Activated CD8-positive, alpha-beta T cell treated with anti-CD3 and anti-CD28 coated beads, Interleukin-2, amount 10 ng/mL, durations not matched to agents 7 days and 5 days (primary cell): ENCODE measurements around the gene VRTN. TPM values are rescaled to one million over a fixed set of nuclear protein-coding genes. Genes with fewer than 3 reads are reported as not detected.
A peak's percentile ranks its signal among the peaks of the same experiment; 100 is the strongest.

Experiments used
- ATAC-seq: fragments of 150-1000 bp; cut with Tn5 transposase; one replicate; pipeline ENCODE4 v1.10.0; 2021; ENCODE audit warnings: moderate library complexity
- CTCF ChIA-PET: fragments of 350-600 bp; sonication (Branson Sonifier 250); formaldehyde crosslinking; loops from one replicate; lab custom pipeline; 2021; ENCODE audit warnings: antibody characterized with exemption; lab: Charles Lee
- POLR2A ChIA-PET: fragments of 350-600 bp; sonication (Branson Sonifier 250); formaldehyde crosslinking; loops from one replicate; lab custom pipeline; 2021; ENCODE audit warnings: antibody characterized with exemption; lab: Charles Lee
- DNase-seq: peaks from one replicate; pipeline ENCODE4 v3.0.0-alpha.2; 2020
- H3K27ac Mint-ChIP-seq: one replicate; pipeline ENCODE4 v1.8.0; 2021; ENCODE audit warnings: mild to moderate bottlenecking, mixed read lengths
- H3K27me3 Mint-ChIP-seq: one replicate; pipeline ENCODE4 v1.8.0; 2021; ENCODE audit warnings: low read depth, mixed read lengths
- H3K36me3 Mint-ChIP-seq: one replicate; pipeline ENCODE4 v1.8.0; 2021; ENCODE audit warnings: low read depth, mixed read lengths
- H3K4me1 Mint-ChIP-seq: one replicate; pipeline ENCODE4 v1.8.0; 2021; ENCODE audit warnings: low read depth, mixed read lengths
- H3K4me3 Mint-ChIP-seq: one replicate; pipeline ENCODE4 v1.8.0; 2021; ENCODE audit warnings: mild to moderate bottlenecking, mixed read lengths
- H3K9me3 Mint-ChIP-seq: one replicate; pipeline ENCODE4 v1.8.0; 2022; ENCODE audit warnings: mixed read lengths; ENCODE audit not compliant: insufficient read depth
- total RNA-seq, 2 experiments: library from RNA; stranded (reverse); gene quantifications; one replicate each; pipeline ENCODE4 v1.2.3, GENCODE V29; 2021

Gene VRTN
- total RNA-seq, 2 experiments from 2014 or later = not detected

DNA sequence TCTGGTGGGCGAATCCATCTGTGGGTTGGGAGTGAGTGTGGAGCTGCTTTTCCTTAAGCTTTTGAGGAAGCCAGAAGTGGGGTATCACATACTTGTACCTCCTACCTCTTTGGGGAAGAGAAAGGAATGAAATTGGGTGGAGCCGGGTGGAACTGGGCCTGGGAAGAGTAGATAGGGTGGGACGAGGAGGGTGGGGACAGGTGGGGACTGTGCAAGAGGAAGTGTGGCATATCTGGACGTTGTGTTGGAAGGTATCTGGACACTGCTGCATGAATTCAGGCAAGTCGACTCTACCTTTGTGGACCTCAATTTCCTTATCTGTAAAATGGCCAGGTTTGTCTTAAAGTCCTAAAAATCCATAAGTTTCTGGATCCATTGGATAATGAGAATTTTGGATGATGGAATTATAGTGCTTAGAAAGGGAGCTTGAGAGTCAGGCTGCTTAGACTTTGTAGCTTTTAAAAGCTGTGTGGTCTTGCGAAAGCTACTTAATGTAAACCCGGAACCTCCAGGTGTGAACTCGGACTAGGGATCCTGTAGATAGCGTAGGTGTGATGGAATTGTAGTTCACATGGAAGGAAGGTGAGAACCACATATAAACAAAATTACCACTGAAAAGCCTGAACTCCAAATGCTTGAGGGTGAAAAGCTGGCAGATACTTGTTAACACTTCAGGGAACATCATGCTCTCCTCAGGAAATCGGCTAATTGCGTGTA is 2.1 kb downstream of the VRTN start:
- no peaks in the 10 kb centered on the region for H3K9me3 Mint-ChIP-seq
- peaks cover 14% of the 10 kb centered on the region for H3K27me3 Mint-ChIP-seq
- H3K27ac Mint-ChIP-seq = no peak overlapping the region
- H3K4me1 Mint-ChIP-seq = no peaks in the 10 kb centered on the region
- CTCF ChIA-PET = interaction anchor here (1.3 kb wide), 1 partner anchor 25 kb away, joined by 3 read pairs; no protein-coding TSS in a partner anchor
- POLR2A ChIA-PET = no interaction called here
- DNase-seq (no peak), ATAC-seq (no peak)
- no peak overlapping the region for H3K4me3 Mint-ChIP-seq
- H3K36me3 Mint-ChIP-seq = no peaks in the 10 kb centered on the region

DNA sequence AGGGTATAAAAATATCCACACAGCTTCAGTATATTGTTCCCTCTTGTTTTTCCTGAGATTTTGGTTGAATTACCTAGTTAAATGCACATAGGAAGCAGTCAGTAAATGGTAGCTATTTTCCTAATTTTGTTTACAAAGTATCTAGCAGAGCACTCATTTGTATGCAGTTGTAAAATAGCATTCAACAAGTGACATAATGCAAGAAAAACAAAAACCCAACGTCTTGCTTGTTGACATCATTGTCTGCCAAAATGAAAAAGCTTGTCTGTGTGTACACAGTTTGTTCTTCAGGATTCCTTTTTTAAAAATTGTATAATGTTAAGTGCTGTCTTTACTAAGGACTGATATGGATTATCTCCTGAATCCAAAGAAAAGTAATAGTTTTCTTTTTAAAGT is 2.7 kb downstream of the VRTN start:
- ATAC-seq (no peak), DNase-seq (no peak)
- Mint-ChIP-seq H3K27ac (no peak overlapping the region), H3K4me1 (no peaks in the 10 kb centered on the region), H3K9me3 (no peaks in the 10 kb centered on the region), H3K27me3 (peaks cover 14% of the 10 kb centered on the region), H3K4me3 (no peak overlapping the region), H3K36me3 (no peaks in the 10 kb centered on the region)
- CTCF ChIA-PET = interaction anchor here (1.3 kb wide), 1 partner anchor 25 kb away, joined by 3 read pairs; no protein-coding TSS in a partner anchor
- POLR2A ChIA-PET = no interaction called here

DNA sequence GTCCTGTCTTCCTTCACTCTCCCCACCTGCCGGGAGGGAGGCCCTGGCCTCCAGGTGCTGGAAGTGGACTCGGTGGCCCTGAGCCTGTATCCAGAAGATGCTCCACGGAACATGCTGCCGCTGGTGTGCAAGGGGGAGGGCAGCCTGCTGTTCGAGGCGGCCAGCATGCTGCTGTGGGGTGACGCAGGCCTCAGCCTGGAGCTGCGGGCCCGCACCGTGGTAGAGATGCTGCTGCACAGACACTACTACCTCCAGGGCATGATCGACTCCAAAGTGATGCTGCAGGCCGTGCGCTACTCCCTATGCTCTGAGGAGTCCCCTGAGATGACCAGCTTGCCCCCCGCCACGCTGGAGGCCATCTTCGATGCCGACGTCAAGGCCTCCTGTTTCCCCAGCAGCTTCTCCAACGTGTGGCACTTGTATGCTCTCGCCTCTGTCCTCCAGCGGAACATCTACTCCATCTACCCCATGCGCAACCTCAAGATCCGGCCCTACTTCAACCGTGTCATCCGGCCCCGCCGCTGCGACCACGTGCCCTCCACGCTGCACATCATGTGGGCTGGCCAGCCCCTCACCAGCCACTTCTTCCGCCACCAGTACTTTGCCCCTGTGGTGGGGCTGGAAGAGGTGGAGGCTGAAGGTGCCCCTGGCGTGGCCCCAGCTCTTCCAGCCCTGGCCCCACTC is 8.8 kb downstream of the VRTN start:
- H3K4me1 Mint-ChIP-seq = no peaks in the 10 kb centered on the region
- no peak for ATAC-seq
- POLR2A ChIA-PET = no interaction called here
- H3K4me3 Mint-ChIP-seq = no peak overlapping the region
- H3K9me3 Mint-ChIP-seq = no peaks in the 10 kb centered on the region
- peaks cover 2% of the 10 kb centered on the region for H3K27me3 Mint-ChIP-seq
- H3K36me3 Mint-ChIP-seq = no peaks in the 10 kb centered on the region
- no peak for DNase-seq
- CTCF ChIA-PET = no interaction called here
- no peak overlapping the region for H3K27ac Mint-ChIP-seq

DNA sequence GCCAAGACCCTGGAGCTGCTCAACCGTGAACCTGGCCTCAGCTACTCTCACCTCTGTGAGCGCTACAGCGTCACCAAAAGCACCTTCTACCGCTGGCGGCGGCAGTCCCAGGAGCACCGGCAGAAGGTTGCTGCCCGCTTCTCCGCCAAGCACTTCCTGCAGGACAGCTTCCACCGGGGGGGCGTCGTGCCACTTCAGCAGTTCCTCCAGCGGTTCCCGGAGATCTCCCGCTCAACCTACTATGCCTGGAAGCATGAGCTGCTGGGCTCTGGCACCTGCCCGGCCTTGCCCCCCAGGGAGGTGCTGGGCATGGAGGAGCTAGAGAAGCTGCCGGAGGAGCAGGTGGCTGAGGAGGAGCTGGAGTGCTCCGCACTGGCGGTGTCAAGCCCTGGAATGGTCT is 9.3 kb downstream of the VRTN start:
- Mint-ChIP-seq H3K4me1 (no peaks in the 10 kb centered on the region), H3K36me3 (no peaks in the 10 kb centered on the region), H3K4me3 (no peak overlapping the region), H3K27ac (no peak overlapping the region), H3K9me3 (no peaks in the 10 kb centered on the region), H3K27me3 (peaks cover 2% of the 10 kb centered on the region)
- DNase-seq (no peak), ATAC-seq (no peak)
- CTCF ChIA-PET = no interaction called here
- POLR2A ChIA-PET = no interaction called here

DNA sequence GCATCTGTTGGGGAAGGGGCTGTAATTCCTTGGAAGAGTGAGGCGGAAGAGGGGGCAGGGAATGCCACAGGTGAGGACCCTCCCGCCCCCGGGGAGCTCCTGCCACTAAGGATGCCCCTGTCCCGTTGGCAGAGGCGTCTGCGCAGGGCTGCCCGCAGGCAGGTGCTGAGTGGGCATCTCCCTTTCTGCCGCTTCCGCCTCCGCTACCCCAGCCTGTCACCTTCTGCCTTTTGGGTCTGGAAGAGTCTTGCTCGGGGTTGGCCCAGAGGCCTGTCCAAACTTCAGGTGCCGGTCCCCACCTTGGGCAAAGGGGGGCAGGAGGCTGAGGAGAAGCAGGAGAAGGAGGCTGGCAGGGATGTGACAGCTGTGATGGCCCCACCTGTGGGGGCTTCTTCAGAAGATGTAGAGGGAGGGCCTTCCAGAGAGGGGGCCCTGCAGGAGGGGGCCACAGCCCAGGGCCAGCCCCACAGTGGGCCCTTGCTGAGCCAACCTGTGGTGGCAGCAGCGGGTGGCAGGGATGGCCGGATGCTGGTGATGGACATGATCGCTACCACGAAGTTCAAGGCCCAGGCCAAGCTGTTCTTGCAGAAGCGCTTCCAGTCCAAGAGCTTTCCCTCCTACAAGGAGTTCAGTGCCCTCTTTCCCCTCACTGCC is 10.0 kb downstream of the VRTN start:
- H3K27ac Mint-ChIP-seq = no peak overlapping the region
- no peaks in the 10 kb centered on the region for H3K36me3 Mint-ChIP-seq

DNA sequence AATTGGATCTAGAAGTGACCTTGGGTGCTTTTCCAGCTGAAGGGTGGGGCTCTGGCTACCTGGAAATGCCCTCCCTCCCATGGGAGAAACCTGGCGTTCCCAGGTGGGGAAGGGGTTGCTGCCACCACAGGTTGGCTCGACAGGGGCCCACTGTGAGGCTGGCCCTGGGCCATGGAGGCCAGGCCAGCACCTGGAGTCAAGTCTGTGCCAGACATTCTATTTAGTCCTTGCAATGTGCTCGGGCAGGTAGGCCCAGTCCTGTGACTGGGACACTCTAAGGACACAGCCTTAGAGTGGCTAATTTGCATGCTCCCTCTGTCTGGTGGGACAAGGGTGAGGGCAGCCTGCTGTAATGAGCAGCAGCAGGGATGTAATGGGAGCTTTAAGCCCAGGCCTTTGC is 11.9 kb downstream of the VRTN start:
- no peak overlapping the region for H3K4me3 Mint-ChIP-seq
- peaks cover 7% of the 10 kb centered on the region for H3K27me3 Mint-ChIP-seq
- POLR2A ChIA-PET = no interaction called here
- H3K9me3 Mint-ChIP-seq = no peaks in the 10 kb centered on the region
- no peaks in the 10 kb centered on the region for H3K4me1 Mint-ChIP-seq
- CTCF ChIA-PET = no interaction called here
- ATAC-seq = no peak
- no peak overlapping the region for H3K27ac Mint-ChIP-seq
- no peaks in the 10 kb centered on the region for H3K36me3 Mint-ChIP-seq
- no peak for DNase-seq

More for the DNA sequence above, 10.0 kb downstream of the VRTN start:
- ChIA-PET POLR2A (interaction anchor here (0.5 kb wide), 1 partner anchor 310 kb away, joined by 8 read pairs; no protein-coding TSS in a partner anchor), CTCF (no interaction called here)
- no peak for ATAC-seq
- DNase-seq = no peak
- no peaks in the 10 kb centered on the region for H3K9me3 Mint-ChIP-seq
- no peaks in the 10 kb centered on the region for H3K4me1 Mint-ChIP-seq
- H3K27me3 Mint-ChIP-seq = peaks cover 2% of the 10 kb centered on the region
- H3K4me3 Mint-ChIP-seq = no peak overlapping the region

DNA sequence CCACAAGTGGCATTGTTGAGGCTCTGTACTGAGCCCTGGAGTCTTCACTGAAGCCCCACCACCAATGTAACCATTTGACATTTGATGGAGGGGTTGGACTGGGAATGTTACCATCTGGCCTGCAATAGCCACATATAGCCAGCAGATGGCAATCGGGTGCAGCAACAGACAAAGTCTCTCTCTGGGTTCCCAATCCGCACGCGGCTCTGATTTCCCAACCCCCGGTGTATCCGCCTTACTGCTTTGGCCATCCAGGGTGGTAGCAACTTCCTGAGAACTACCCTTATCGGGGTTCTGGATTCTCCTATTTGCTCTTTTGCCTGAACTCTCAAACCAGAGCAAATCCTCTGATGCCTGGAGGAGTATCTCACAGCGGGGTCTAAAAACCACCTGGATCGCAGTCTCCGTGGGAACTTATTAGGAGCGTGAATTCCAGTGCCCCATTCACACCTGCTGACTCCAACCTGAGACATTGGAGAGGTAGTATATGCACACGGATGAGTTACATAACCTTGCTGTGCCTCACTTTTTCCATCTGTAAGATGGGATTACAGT is 14.2 kb downstream of the VRTN start:
- Mint-ChIP-seq H3K4me3 (no peak overlapping the region), H3K27ac (no peak overlapping the region), H3K4me1 (no peaks in the 10 kb centered on the region), H3K9me3 (no peaks in the 10 kb centered on the region), H3K27me3 (peaks cover 7% of the 10 kb centered on the region), H3K36me3 (no peaks in the 10 kb centered on the region)
- ChIA-PET POLR2A (no interaction called here), CTCF (no interaction called here)
- ATAC-seq (peak; percentile 76), DNase-seq (peak; percentile 73)

DNA sequence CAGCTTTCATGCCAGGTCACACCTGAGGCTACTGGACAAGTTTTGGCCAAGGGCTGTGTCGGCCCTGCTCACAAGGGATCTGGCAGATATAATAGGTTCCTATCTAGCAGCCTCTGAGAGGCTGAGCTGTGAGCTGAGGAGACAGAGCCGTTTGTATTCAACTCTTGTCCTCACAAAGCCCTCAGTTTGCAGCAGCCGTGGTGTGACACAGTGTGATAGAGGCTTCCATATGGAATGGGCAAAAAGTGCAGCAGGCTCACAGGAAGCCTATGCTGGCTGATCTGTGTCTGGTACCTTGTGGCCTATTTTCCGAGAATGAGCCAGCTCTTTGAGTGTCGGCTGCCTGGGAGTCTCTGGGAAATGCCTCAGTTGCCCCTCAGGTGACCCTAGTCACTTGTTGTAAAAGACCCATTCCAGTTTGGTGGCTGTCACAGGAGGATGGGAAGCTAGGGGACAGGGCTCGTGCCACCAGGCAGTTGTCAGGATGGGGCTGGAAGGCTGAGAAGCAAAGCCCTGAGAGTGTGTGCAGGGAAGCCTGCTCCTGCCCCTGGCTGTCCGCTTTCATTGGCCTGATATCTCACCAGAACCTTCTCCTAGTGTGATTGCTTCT is 16.1 kb downstream of the VRTN start:
- DNase-seq = no peak
- Mint-ChIP-seq H3K36me3 (no peaks in the 10 kb centered on the region), H3K27ac (no peak overlapping the region), H3K4me1 (no peaks in the 10 kb centered on the region), H3K27me3 (peaks cover 7% of the 10 kb centered on the region), H3K4me3 (no peak overlapping the region), H3K9me3 (no peaks in the 10 kb centered on the region)
- ChIA-PET CTCF (interaction anchor here (0.9 to 2.1 kb wide), 5 partner anchors 114 to 248 kb away, joined by 3 to 7 read pairs (median 3); partner anchors contain the start of genes ISCA2, LTBP2 and NPC2), POLR2A (no interaction called here)
- no peak for ATAC-seq

DNA sequence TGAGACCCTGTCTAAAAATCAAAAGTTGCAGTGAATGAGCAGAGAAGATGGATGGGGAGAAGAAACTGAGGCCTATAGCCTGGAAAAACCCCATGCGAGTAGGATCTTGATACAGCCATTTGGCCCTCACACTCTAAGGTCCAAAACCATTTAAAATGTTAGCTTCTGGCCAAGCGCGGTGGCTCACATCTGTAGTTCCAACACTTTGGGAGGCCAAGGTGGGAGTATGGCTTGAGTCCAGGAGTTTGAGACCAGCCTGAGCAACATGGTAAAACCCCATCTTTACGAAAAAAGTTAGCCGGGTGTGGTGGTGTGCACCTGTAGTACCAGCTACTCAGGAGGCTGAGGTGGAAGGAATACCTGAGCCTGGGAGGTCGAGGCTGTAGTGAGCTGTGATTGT is 19.8 kb downstream of the VRTN start:
- H3K36me3 Mint-ChIP-seq = no peaks in the 10 kb centered on the region
- ATAC-seq (no peak), DNase-seq (no peak)
- no peaks in the 10 kb centered on the region for H3K9me3 Mint-ChIP-seq
- POLR2A ChIA-PET = no interaction called here
- CTCF ChIA-PET = no interaction called here
- no peaks in the 10 kb centered on the region for H3K4me1 Mint-ChIP-seq
- no peak overlapping the region for H3K4me3 Mint-ChIP-seq
- peaks cover 7% of the 10 kb centered on the region for H3K27me3 Mint-ChIP-seq
- H3K27ac Mint-ChIP-seq = no peak overlapping the region

DNA sequence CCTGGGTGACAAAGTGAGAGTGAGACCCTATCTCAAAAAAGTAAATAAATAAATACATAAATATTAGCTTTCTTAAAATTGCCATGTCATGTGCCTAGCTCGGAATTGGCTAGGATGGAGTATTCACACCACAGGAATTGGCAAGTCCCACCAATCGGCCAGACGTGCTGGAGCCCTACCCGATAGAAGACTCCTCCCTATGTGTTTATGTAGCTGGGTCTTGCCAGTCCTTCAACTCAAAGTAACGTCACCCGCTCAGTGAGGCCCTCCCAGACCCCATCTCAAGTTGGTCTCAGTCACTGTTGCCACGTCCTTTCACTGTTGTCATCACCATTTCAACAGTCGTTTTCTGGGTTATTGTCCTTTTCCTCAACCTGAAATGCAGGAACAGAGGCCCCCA is 20.2 kb downstream of the VRTN start:
- ATAC-seq (no peak), DNase-seq (no peak)
- Mint-ChIP-seq H3K4me3 (no peak overlapping the region), H3K36me3 (no peaks in the 10 kb centered on the region), H3K9me3 (no peaks in the 10 kb centered on the region), H3K27me3 (peaks cover 7% of the 10 kb centered on the region), H3K27ac (no peak overlapping the region), H3K4me1 (no peaks in the 10 kb centered on the region)
- POLR2A ChIA-PET = no interaction called here
- CTCF ChIA-PET = no interaction called here

DNA sequence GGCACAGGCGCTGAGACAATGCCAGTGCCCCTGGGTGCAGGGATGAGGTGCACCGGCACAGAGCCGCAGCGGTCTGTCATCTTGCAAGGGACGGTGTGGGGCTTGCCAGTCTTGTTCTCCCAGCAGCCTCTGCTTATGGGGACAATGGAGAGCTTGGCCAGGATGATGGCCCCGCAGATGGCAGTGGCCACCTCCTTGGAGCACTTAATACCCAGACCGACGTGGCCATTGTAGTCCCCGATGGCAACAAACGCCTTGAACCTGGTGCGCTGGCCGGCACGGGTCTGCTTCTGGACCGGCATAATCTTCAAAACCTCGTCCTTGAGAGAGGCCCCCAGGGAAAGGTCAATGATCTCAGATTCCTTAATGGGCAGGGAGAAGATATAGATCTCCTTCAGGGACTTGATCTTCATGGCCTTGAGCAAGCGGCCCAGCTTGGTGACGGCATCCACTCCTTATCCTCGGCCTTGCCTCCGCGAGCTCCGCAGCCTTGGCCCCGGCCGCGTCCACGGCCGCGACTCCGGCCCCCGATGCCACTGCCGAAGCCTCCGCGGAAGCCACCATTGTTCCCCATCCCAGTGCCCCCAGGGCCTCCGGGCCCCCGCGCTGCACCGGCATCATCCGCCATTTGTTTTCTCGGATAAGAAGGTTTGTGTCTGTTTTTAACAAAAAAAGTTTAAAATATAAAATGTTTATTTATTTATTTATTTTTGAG is 29.9 kb downstream of the VRTN start:
- CTCF ChIA-PET = no interaction called here
- Mint-ChIP-seq H3K27ac (no peak overlapping the region), H3K9me3 (no peaks in the 10 kb centered on the region), H3K36me3 (no peaks in the 10 kb centered on the region), H3K27me3 (peaks cover 9% of the 10 kb centered on the region), H3K4me1 (no peaks in the 10 kb centered on the region), H3K4me3 (no peak overlapping the region)
- ATAC-seq (no peak), DNase-seq (no peak)
- POLR2A ChIA-PET = no interaction called here
